Measurements from ENCODE around the gene MOCS1. TPM values are rescaled to one million over a fixed set of nuclear protein-coding genes. Genes with fewer than 3 reads are reported as not detected.

MOCS1 gene
- total and polyA plus RNA-seq, 2 donors (not counting 1 experiment from before 2014, with no cell fraction given): 0.15 TPM; not detected in 1

GRCh38 chr6:39903656-39904055 lies 30.6 kb downstream of the MOCS1 start:
- H3K4me3 ChIP-seq (ENCODE audit: control extremely low read depth in 1 of 5, extremely low read depth in 1 of 5, insufficient read depth in 1 of 5, low read depth in 2 of 5, low read length in 4 of 5): no peak overlapping the region
- H3K4me1 Mint-ChIP-seq: no peaks in the 10 kb centered on the region
- no peaks in the 10 kb centered on the region for H3K4me1 ChIP-seq (ENCODE audit: control insufficient read depth in 2 of 2, insufficient read depth in 2 of 2, low read length in 2 of 2)
- no peak overlapping the region for H3K4me2 ChIP-seq (replicated peaks; ENCODE audit: low read depth, low read length, poor library complexity, severe bottlenecking)
- intact Hi-C loops (cut with micrococcal nuclease): no loop called here
- H3K9ac ChIP-seq (ENCODE audit: low read length): no peak overlapping the region
- no peak for DNase-seq
- H3K27ac Mint-ChIP-seq: no peak overlapping the region
- H3K36me3 ChIP-seq (replicated peaks in 1 of 2; ENCODE audit: control extremely low read depth in 1 of 2, control insufficient read depth in 1 of 2, extremely low read depth in 1 of 2, insufficient read depth in 2 of 2, low read length in 1 of 2): no peaks in the 10 kb centered on the region
- H3K27me3 Mint-ChIP-seq: peaks cover 7% of the 10 kb centered on the region
- H4K20me1 ChIP-seq (ENCODE audit: control insufficient read depth, insufficient read depth, low read length, poor library complexity, severe bottlenecking): no peaks in the 10 kb centered on the region
- no peak for ATAC-seq (ENCODE audit: low read depth)
- 95% methylated on average over 6 of the region's 6 CpGs for WGBS (ENCODE audit: insufficient coverage)
- TF ChIP-seq CTCF (IDR thresholded peaks at IDR 0.05): no peak
- TF ChIP-seq EZH2 (IDR thresholded peaks at IDR 0.05; ENCODE audit: borderline replicate concordance, insufficient read depth, low read depth, low read length, poor library complexity, severe bottlenecking): no peak
- H3K27me3 ChIP-seq (replicated peaks in 1 of 4; ENCODE audit: control extremely low read depth in 1 of 4, control insufficient read depth in 3 of 4, insufficient read depth in 4 of 4, low read length in 3 of 4): no peaks in the 10 kb centered on the region
- ChIA-PET POLR2A (no interaction called here), CTCF (no interaction called here)
- no peak overlapping the region for H3K27ac ChIP-seq (ENCODE audit: low read length in 2 of 2)
- H2AFZ ChIP-seq (ENCODE audit: insufficient read depth, low read depth, low read length, poor library complexity, severe bottlenecking): no peak overlapping the region
- H3K4me3 Mint-ChIP-seq: no peak overlapping the region
- no peaks in the 10 kb centered on the region for H3K79me2 ChIP-seq (ENCODE audit: control insufficient read depth, insufficient read depth, low read length)
- H3K9me3 ChIP-seq (ENCODE audit: control extremely low read depth in 1 of 3, control insufficient read depth in 2 of 3, insufficient read depth in 1 of 3, low read length in 2 of 3): peaks cover 0 to 6% (median 0%) of the 10 kb centered on the region in 3 donors
- H3K9me3 Mint-ChIP-seq (ENCODE audit: insufficient read depth): no peaks in the 10 kb centered on the region

GRCh38 chr6:39902786-39903465 lies 31.3 kb downstream of the MOCS1 start:
- ChIA-PET POLR2A (no interaction called here), CTCF (no interaction called here)
- Histone ChIP-seq H3K4me2 (replicated peaks; ENCODE audit: low read depth, low read length, poor library complexity, severe bottlenecking) (no peak overlapping the region), H3K4me3 (ENCODE audit: control extremely low read depth in 1 of 5, extremely low read depth in 1 of 5, insufficient read depth in 1 of 5, low read depth in 2 of 5, low read length in 4 of 5) (no peak overlapping the region), H3K9ac (ENCODE audit: low read length) (no peak overlapping the region), H3K27ac (ENCODE audit: low read length in 2 of 2) (no peak overlapping the region), H3K4me1 (ENCODE audit: control insufficient read depth in 2 of 2, insufficient read depth in 2 of 2, low read length in 2 of 2) (no peaks in the 10 kb centered on the region), H3K36me3 (replicated peaks in 1 of 2; ENCODE audit: control extremely low read depth in 1 of 2, control insufficient read depth in 1 of 2, extremely low read depth in 1 of 2, insufficient read depth in 2 of 2, low read length in 1 of 2) (no peaks in the 10 kb centered on the region), H4K20me1 (ENCODE audit: control insufficient read depth, insufficient read depth, low read length, poor library complexity, severe bottlenecking) (no peaks in the 10 kb centered on the region), H3K27me3 (replicated peaks in 1 of 4; ENCODE audit: control extremely low read depth in 1 of 4, control insufficient read depth in 3 of 4, insufficient read depth in 4 of 4, low read length in 3 of 4) (no peaks in the 10 kb centered on the region), H2AFZ (ENCODE audit: insufficient read depth, low read depth, low read length, poor library complexity, severe bottlenecking) (no peak overlapping the region), H3K79me2 (ENCODE audit: control insufficient read depth, insufficient read depth, low read length) (no peaks in the 10 kb centered on the region), H3K9me3 (ENCODE audit: control extremely low read depth in 1 of 3, control insufficient read depth in 2 of 3, insufficient read depth in 1 of 3, low read length in 2 of 3) (peaks cover 0 to 6% (median 0%) of the 10 kb centered on the region in 3 donors)
- no peaks in the 10 kb centered on the region for H3K9me3 Mint-ChIP-seq (ENCODE audit: insufficient read depth)
- 100% methylated on average over 1 of the region's 4 CpGs for WGBS (ENCODE audit: insufficient coverage)
- H3K27ac Mint-ChIP-seq: no peak overlapping the region
- no peak for TF ChIP-seq CTCF (IDR thresholded peaks at IDR 0.05)
- no peak for TF ChIP-seq EZH2 (IDR thresholded peaks at IDR 0.05; ENCODE audit: borderline replicate concordance, insufficient read depth, low read depth, low read length, poor library complexity, severe bottlenecking)
- no peak overlapping the region for H3K4me3 Mint-ChIP-seq
- DNase-seq (no peak), ATAC-seq (ENCODE audit: low read depth) (no peak)
- intact Hi-C loops (cut with micrococcal nuclease): no loop called here
- peaks cover 10% of the 10 kb centered on the region for H3K27me3 Mint-ChIP-seq
- no peaks in the 10 kb centered on the region for H3K4me1 Mint-ChIP-seq

All from B cell (primary cell).